Endothelial cell (in vitro differentiated cells): ENCODE measurements around the gene OR1N2. TPM values are rescaled to one million over a fixed set of nuclear protein-coding genes. Genes with fewer than 3 reads are reported as not detected.

Experiments
- DNase-seq: peaks from one replicate; pipeline ENCODE4 v3.0.0; 2021; ENCODE audit warnings: low spot score
- H3K27ac Mint-ChIP-seq: one replicate; pipeline ENCODE4 v1.8.0; 2021; ENCODE audit warnings: mixed read lengths, inconsistent platforms; ENCODE audit not compliant: unreplicated experiment
- H3K27me3 Mint-ChIP-seq: one replicate; pipeline ENCODE4 v1.8.0; 2021; ENCODE audit warnings: mild to moderate bottlenecking, moderate library complexity, mixed read lengths, inconsistent platforms; ENCODE audit not compliant: unreplicated experiment
- H3K36me3 Mint-ChIP-seq: one replicate; pipeline ENCODE4 v1.8.0; 2021; ENCODE audit warnings: mild to moderate bottlenecking, low read depth, mixed read lengths, inconsistent platforms; ENCODE audit not compliant: unreplicated experiment
- H3K4me1 Mint-ChIP-seq: one replicate; pipeline ENCODE4 v1.8.0; 2021; ENCODE audit warnings: mild to moderate bottlenecking, mixed read lengths, inconsistent platforms; ENCODE audit not compliant: unreplicated experiment
- H3K4me3 Mint-ChIP-seq: one replicate; pipeline ENCODE4 v1.8.0; 2021; ENCODE audit warnings: mild to moderate bottlenecking, mixed read lengths, inconsistent platforms; ENCODE audit not compliant: unreplicated experiment
- H3K9me3 Mint-ChIP-seq: one replicate; pipeline ENCODE4 v1.8.0; 2021; ENCODE audit warnings: mixed read lengths, inconsistent platforms; ENCODE audit not compliant: unreplicated experiment
- CTCF ChIP-seq: fragments of 200-600 bp; sonication (generic); IDR thresholded peaks from one replicate; pipeline ENCODE4 v1.5.0; 2021; ENCODE audit warnings: antibody characterized with exemption; ENCODE audit not compliant: unreplicated experiment
- total RNA-seq: library from RNA; stranded (reverse); fragmentation: NEBNext Ultra II Directional; extraction: Animal tissue kit (Norgen Biotek cat#: 25700); gene quantifications from one replicate; pipeline ENCODE4 v1.2.1, GENCODE V29; 2021; ENCODE audit not compliant: unreplicated experiment

The OR1N2 gene
- total RNA-seq, 1 donor from 2014 or later = not detected

- Mint-ChIP-seq H3K4me1 (no peaks in the 10 kb centered on the region), H3K4me3 (no peak overlapping the region), H3K27ac (no peak overlapping the region), H3K9me3 (peaks cover 14% of the 10 kb centered on the region), H3K27me3 (peaks cover 3% of the 10 kb centered on the region), H3K36me3 (peaks cover 10% of the 10 kb centered on the region)
- no peak for TF ChIP-seq CTCF
- no peak for DNase-seq
These were observed 14.2 kb upstream of the OR1N2 start for GRCh38 chr9:122538757-122539156.

GRCh38 chr9:122546196-122546595 is 6.7 kb upstream of the OR1N2 start:
- no peak overlapping the region for H3K4me3 Mint-ChIP-seq
- TF ChIP-seq CTCF = no peak
- H3K4me1 Mint-ChIP-seq = no peaks in the 10 kb centered on the region
- no peak overlapping the region for H3K27ac Mint-ChIP-seq
- H3K36me3 Mint-ChIP-seq = no peaks in the 10 kb centered on the region
- no peaks in the 10 kb centered on the region for H3K27me3 Mint-ChIP-seq
- DNase-seq = no peak
- no peaks in the 10 kb centered on the region for H3K9me3 Mint-ChIP-seq

- H3K4me1 Mint-ChIP-seq = no peaks in the 10 kb centered on the region
- no peak for DNase-seq
- no peak overlapping the region for H3K4me3 Mint-ChIP-seq
- H3K36me3 Mint-ChIP-seq = no peaks in the 10 kb centered on the region
- H3K27me3 Mint-ChIP-seq = peaks cover 5% of the 10 kb centered on the region
- no peak overlapping the region for H3K27ac Mint-ChIP-seq
- TF ChIP-seq CTCF = no peak
- no peaks in the 10 kb centered on the region for H3K9me3 Mint-ChIP-seq
These were observed 1.5 kb upstream of the OR1N2 start for GRCh38 chr9:122551371-122551770.

DNA sequence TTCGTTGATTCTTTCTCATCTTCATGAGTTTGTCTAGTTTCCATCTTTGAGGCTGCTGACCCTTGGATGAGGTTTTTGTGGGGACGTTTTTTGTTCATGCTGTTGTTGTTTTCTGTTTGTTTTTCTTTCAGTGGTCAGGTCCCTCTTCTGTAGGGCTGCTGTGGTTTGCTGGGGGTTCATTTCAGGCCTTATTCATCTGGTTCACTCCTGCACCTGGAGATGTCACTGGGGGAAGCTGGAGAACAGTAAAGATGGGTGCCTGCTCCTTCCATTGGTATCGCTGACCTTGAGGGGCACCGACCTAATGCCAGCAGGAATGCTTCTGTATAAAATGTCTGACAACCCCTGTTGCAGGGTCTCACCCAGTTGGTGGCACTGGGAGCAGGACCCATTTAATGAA is 8.5 kb downstream of the OR1N2 start:
- Mint-ChIP-seq H3K27ac (no peak overlapping the region), H3K4me1 (no peaks in the 10 kb centered on the region), H3K36me3 (no peaks in the 10 kb centered on the region), H3K27me3 (no peaks in the 10 kb centered on the region), H3K9me3 (peaks cover 6% of the 10 kb centered on the region), H3K4me3 (no peak overlapping the region)
- no peak for DNase-seq
- TF ChIP-seq CTCF = no peak

- no peaks in the 10 kb centered on the region for H3K36me3 Mint-ChIP-seq
- no peaks in the 10 kb centered on the region for H3K4me1 Mint-ChIP-seq
- TF ChIP-seq CTCF = no peak
- H3K9me3 Mint-ChIP-seq = peaks cover 8% of the 10 kb centered on the region
- no peak overlapping the region for H3K4me3 Mint-ChIP-seq
- no peak for DNase-seq
- H3K27me3 Mint-ChIP-seq = no peaks in the 10 kb centered on the region
- H3K27ac Mint-ChIP-seq = no peak overlapping the region
These were observed 9.3 kb downstream of the OR1N2 start for GRCh38 chr9:122562134-122562760.
